Stimulated activated CD8-positive, alpha-beta memory T cell treated with anti-CD3 and anti-CD28 coated beads, Interleukin-15, amount 100 ng/mL, for 48 hours (primary cell): ENCODE data around the gene APOC1.
"Not testable (repeated sequence)": the region's sequence is repeated elsewhere in the genome, so short reads cannot be mapped to it uniquely, and the experiment has no call there.

Experiments
- DNase-seq, 2 donors: peaks; one replicate each; pipeline ENCODE4 v3.0.0-alpha.2; 2020; ENCODE audit warnings: low read depth in 2 of 2

The APOC1 gene

GRCh38 chr19:44912854-44913253 is 1.6 kb upstream of the APOC1 start:
- no peak for DNase-seq

GRCh38 chr19:44913512-44914432 is 636 bp upstream of the APOC1 start:
- not testable (repeated sequence) for DNase-seq

- no peak for DNase-seq
Observed at GRCh38 chr19:44924243-44924725, 9.9 kb downstream of the APOC1 start.

- DNase-seq, result no peak
Observed at GRCh38 chr19:44925114-44925891, 10.9 kb downstream of the APOC1 start.

- not testable (repeated sequence) for DNase-seq
Observed at GRCh38 chr19:44926245-44927077, 12.1 kb downstream of the APOC1 start.

GRCh38 chr19:44927746-44928145 is 13.3 kb downstream of the APOC1 start:
- no peak for DNase-seq

GRCh38 chr19:44930088-44930487 is 15.7 kb downstream of the APOC1 start:
- no peak for DNase-seq

GRCh38 chr19:44931541-44931940 is 17.1 kb downstream of the APOC1 start:
- DNase-seq, result no peak

GRCh38 chr19:44939668-44940067 is 25.3 kb downstream of the APOC1 start:
- DNase-seq, result no peak

GRCh38 chr19:44942067-44942571 is 27.7 kb downstream of the APOC1 start, which contains the start of gene APOC4:
Gene APOC4, plus strand, starts transcription at chr19:44942237. Its CDS starts 41 bp downstream, at chr19:44942278.
- DNase-seq, result no peak

GRCh38 chr19:44943801-44944249 is 29.4 kb downstream of the APOC1 start:
- no peak for DNase-seq

GRCh38 chr19:44947041-44947581 is 32.7 kb downstream of the APOC1 start:
- no peak for DNase-seq

- no peak for DNase-seq
Observed at GRCh38 chr19:44948237-44948636, 33.8 kb downstream of the APOC1 start.

- no peak for DNase-seq
Observed at GRCh38 chr19:44948763-44949374, 34.5 kb downstream of the APOC1 start.

- no peak for DNase-seq
Observed at GRCh38 chr19:44949550-44949949, 35.1 kb downstream of the APOC1 start.

- DNase-seq, result peak in 1 of 2 donors; percentile 4
Observed at GRCh38 chr19:44951179-44952159, 37.1 kb downstream of the APOC1 start.

GRCh38 chr19:44954278-44954648 is 39.9 kb downstream of the APOC1 start:
- DNase-seq, result no peak

- DNase-seq, result peak; percentile 94 to 95
Observed at GRCh38 chr19:44954649-44955504, 40.5 kb downstream of the APOC1 start, which contains the start of gene CLPTM1. Gene CLPTM1, plus strand, starts transcription at chr19:44955380. Its CDS starts 16 bp downstream, at chr19:44955396.
